Esophagus squamous epithelium (tissue), 5 donors: Measurements from ENCODE around the gene CORT. TPM values are rescaled to one million over a fixed set of nuclear protein-coding genes. Genes with fewer than 3 reads are reported as not detected.

Source experiments
- DNase-seq: peaks from one replicate; lab custom pipeline; 2025; lab: John Stamatoyannopoulos, UW
- H3K27ac ChIP-seq, 4 donors: fragments of 200-600 bp; sonication (generic); one replicate each; pipeline ENCODE4 v1.5.1; 2016 to 2019; ENCODE audit warnings: mild to moderate bottlenecking in 1 of 4
- H3K27me3 ChIP-seq, 4 donors: fragments of 200-600 bp; sonication (generic); 1 replicate in 3 of 4; 2 replicates in 1 of 4; pipeline versions ENCODE4 v1.5.1 to v1.6.0; 2017 to 2021; ENCODE audit warnings: antibody characterized with exemption in 1 of 4
- H3K36me3 ChIP-seq, 3 donors: fragments of 200-600 bp; sonication (generic); one replicate each; pipeline ENCODE4 v1.5.1; 2016 to 2019
- H3K4me1 ChIP-seq, 3 donors: fragments of 200-600 bp; sonication (generic); one replicate each; pipeline ENCODE4 v1.5.1; 2017 to 2019
- H3K4me3 ChIP-seq, 4 donors: fragments of 200-600 bp; sonication (generic); 1 replicate in 3 of 4; 2 replicates in 1 of 4; pipeline ENCODE4 v1.5.1; 2016 to 2019; ENCODE audit warnings: mild to moderate bottlenecking in 2 of 4, moderate library complexity in 1 of 4
- H3K9me3 ChIP-seq, 3 donors: fragments of 200-600 bp; sonication (generic); one replicate each; pipeline ENCODE4 v1.5.1; 2016 to 2019
- CTCF ChIP-seq, 6 experiments: fragments of 450-650 bp in 4 of 6; fragments of 200-600 bp in 2 of 6; sonication (generic) in 2 of 6; IDR thresholded peaks; one replicate each; pipeline ENCODE4 v1.5.1; 2016 to 2019; ENCODE audit warnings: antibody characterized with exemption in 6 of 6, mild to moderate bottlenecking in 4 of 6, moderate library complexity in 4 of 6
- POLR2A ChIP-seq, 4 donors: fragments of 450-650 bp; IDR thresholded peaks; one replicate each; pipeline ENCODE4 v1.6.1; 2017; ENCODE audit warnings: antibody characterized with exemption in 4 of 4, mild to moderate bottlenecking in 4 of 4, moderate library complexity in 3 of 4
- WGBS, 2 donors: methylation state at CpG; one replicate each; pipeline ENCODE4 v1.1.5; 2018; 5-methylcytosine and 5-hydroxymethylcytosine counted together
- intact Hi-C: fragments of 100-400 bp; cut with DNase I; formaldehyde crosslinking; loops from one replicate; pipeline ENCODE4 v1.15.0; 2022
- total RNA-seq, 4 donors: library from RNA; depleted of rRNA; stranded (reverse); fragments of >200 nt; gene quantifications; one replicate each; pipeline ENCODE4 v1.1.0, GENCODE V29; 2016
- donor health status: DM: yes; HTN: yes; CAD: no.

Gene CORT
- total RNA-seq, 4 donors from 2014 or later: 0.38 to 0.83 (median 0.70) TPM; not detected in 1

- Histone ChIP-seq H3K9me3 (no peaks in the 10 kb centered on the region), H3K27me3 (no peaks in the 10 kb centered on the region), H3K4me1 (peaks cover 0 to 4% (median 3%) of the 10 kb centered on the region in 3 donors), H3K4me3 (no peak overlapping the region), H3K27ac (no peak overlapping the region), H3K36me3 (peaks cover 0 to 31% (median 0%) of the 10 kb centered on the region in 3 donors)
- no peak for DNase-seq
- intact Hi-C loops: no loop called here
- WGBS, 2 donors: 91 to 95% methylated on average over 5 to 6 of the region's 6 CpGs
- TF ChIP-seq POLR2A (IDR thresholded peaks at IDR 0.05) (no peak), CTCF (IDR thresholded peaks at IDR 0.05) (no peak)
These were observed 34.7 kb downstream of the CORT start for GRCh38 chr1:10484521-10484920.

- WGBS, 2 donors: 53 to 61% methylated on average over 3 of the region's 4 CpGs
- intact Hi-C loops: loop anchor here (5.0 kb wide), 1 partner anchor 57 kb away; the partner anchor contains the start of gene CENPS
These were observed 39.6 kb downstream of the CORT start for GRCh38 chr1:10489291-10490055.

GRCh38 chr1:10490286-10490970 is 40.6 kb downstream of the CORT start:
- WGBS, 2 donors: 82 to 91% methylated on average over 10 to 12 of the region's 12 CpGs
- DNase-seq: no peak
- H3K4me3 ChIP-seq: no peak overlapping the region
- TF ChIP-seq CTCF (IDR thresholded peaks at IDR 0.05): no peak
- no peak for TF ChIP-seq POLR2A (IDR thresholded peaks at IDR 0.05)
- intact Hi-C loops: loop anchor here (5.0 kb wide), 1 partner anchor 58 kb away; the partner anchor contains the start of gene CENPS
- no peaks in the 10 kb centered on the region for H3K27me3 ChIP-seq
- H3K4me1 ChIP-seq: peaks cover 8 to 20% (median 11%) of the 10 kb centered on the region in 3 donors
- H3K27ac ChIP-seq: no peak overlapping the region
- no peaks in the 10 kb centered on the region for H3K9me3 ChIP-seq
- peaks cover 0 to 27% (median 0%) of the 10 kb centered on the region in 3 donors for H3K36me3 ChIP-seq

More at GRCh38 chr1:10489291-10490055, 39.6 kb downstream of the CORT start:
- DNase-seq: no peak
- H3K27ac ChIP-seq: no peak overlapping the region
- H3K9me3 ChIP-seq: no peaks in the 10 kb centered on the region
- no peaks in the 10 kb centered on the region for H3K27me3 ChIP-seq
- H3K4me3 ChIP-seq: no peak overlapping the region
- no peak for TF ChIP-seq POLR2A (IDR thresholded peaks at IDR 0.05)
- TF ChIP-seq CTCF (IDR thresholded peaks at IDR 0.05): no peak
- H3K4me1 ChIP-seq: peaks cover 0 to 10% (median 1%) of the 10 kb centered on the region in 3 donors
- peaks cover 0 to 30% (median 0%) of the 10 kb centered on the region in 3 donors for H3K36me3 ChIP-seq

- TF ChIP-seq POLR2A (IDR thresholded peaks at IDR 0.05) (no peak), CTCF (IDR thresholded peaks at IDR 0.05) (no peak)
- H3K27ac ChIP-seq: peak overlapping the region in 1 of 4 donors; percentile 94
- H3K27me3 ChIP-seq: no peaks in the 10 kb centered on the region
- H3K4me1 ChIP-seq: peaks cover 11 to 39% (median 20%) of the 10 kb centered on the region in 3 donors
- no peaks in the 10 kb centered on the region for H3K9me3 ChIP-seq
- WGBS, 2 donors: 60 to 77% methylated on average over 4 to 5 of the region's 5 CpGs
- H3K4me3 ChIP-seq: no peak overlapping the region
- intact Hi-C loops: loop anchor here (5.0 kb wide), 1 partner anchor 62 kb away; the partner anchor contains the start of gene CENPS
- H3K36me3 ChIP-seq: peaks cover 0 to 19% (median 0%) of the 10 kb centered on the region in 3 donors
- no peak for DNase-seq
These were observed 44.6 kb downstream of the CORT start for GRCh38 chr1:10494418-10494753.
